ENCODE data around the gene IFIT5. TPM values are rescaled to one million over a fixed set of nuclear protein-coding genes. Genes with fewer than 3 reads are reported as not detected.

IFIT5 gene
- total RNA-seq, 2 donors from 2014 or later: 1.5 to 2.5 TPM

GRCh38 chr10:89379103-89379502, 35.3 kb upstream of the IFIT5 start:
- no peaks in the 10 kb centered on the region for H3K9me3 ChIP-seq (ENCODE audit: control insufficient read depth, low read length)
- H3K4me1 Mint-ChIP-seq: peaks cover 12% of the 10 kb centered on the region
- no peak for DNase-seq
- no peaks in the 10 kb centered on the region for H3K9me3 Mint-ChIP-seq
- no peak overlapping the region for H3K4me3 ChIP-seq (ENCODE audit: low read length)
- H3K36me3 Mint-ChIP-seq (ENCODE audit: low read depth): no peaks in the 10 kb centered on the region
- no peak overlapping the region for H3K9ac ChIP-seq (ENCODE audit: extremely low read depth, low read length, poor library complexity, severe bottlenecking)
- H3K4me3 Mint-ChIP-seq: no peak overlapping the region
- H3K27me3 ChIP-seq (ENCODE audit: control insufficient read depth, insufficient read depth, low read length, poor library complexity, severe bottlenecking): no peaks in the 10 kb centered on the region
- no peak overlapping the region for H3K27ac Mint-ChIP-seq
- TF ChIP-seq, protein P1, sequence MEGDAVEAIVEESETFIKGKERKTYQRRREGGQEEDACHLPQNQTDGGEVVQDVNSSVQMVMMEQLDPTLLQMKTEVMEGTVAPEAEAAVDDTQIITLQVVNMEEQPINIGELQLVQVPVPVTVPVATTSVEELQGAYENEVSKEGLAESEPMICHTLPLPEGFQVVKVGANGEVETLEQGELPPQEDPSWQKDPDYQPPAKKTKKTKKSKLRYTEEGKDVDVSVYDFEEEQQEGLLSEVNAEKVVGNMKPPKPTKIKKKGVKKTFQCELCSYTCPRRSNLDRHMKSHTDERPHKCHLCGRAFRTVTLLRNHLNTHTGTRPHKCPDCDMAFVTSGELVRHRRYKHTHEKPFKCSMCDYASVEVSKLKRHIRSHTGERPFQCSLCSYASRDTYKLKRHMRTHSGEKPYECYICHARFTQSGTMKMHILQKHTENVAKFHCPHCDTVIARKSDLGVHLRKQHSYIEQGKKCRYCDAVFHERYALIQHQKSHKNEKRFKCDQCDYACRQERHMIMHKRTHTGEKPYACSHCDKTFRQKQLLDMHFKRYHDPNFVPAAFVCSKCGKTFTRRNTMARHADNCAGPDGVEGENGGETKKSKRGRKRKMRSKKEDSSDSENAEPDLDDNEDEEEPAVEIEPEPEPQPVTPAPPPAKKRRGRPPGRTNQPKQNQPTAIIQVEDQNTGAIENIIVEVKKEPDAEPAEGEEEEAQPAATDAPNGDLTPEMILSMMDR (conservative IDR thresholded peaks at IDR 0.05): no peak
- H3K27ac ChIP-seq (ENCODE audit: low read depth, low read length): no peak overlapping the region
- no peaks in the 10 kb centered on the region for H3K4me1 ChIP-seq (ENCODE audit: control insufficient read depth, insufficient read depth, low read length)
- H3K27me3 Mint-ChIP-seq (ENCODE audit: insufficient read depth): no peaks in the 10 kb centered on the region
- no peaks in the 10 kb centered on the region for H3K36me3 ChIP-seq (ENCODE audit: control insufficient read depth, insufficient read depth, low read length)

DNA sequence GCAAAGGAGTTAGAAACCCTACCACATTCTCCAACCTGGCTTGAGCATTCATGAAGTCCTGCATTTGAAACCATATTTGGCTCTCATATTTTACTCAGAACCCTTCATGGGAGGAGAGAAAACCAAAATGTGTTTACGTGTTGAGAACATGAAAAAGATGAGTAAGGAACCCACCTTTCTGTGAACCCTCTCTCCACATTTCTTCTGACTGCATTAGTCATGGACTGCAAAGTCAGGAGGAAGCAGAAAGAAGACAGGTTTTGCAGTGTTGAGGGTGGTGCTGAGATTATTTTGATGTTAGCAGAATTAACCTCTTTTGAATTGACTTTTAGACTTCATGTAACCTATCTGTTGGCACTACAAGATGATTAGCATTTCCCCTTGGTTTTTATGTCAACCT, 31.6 kb upstream of the IFIT5 start:
- Histone ChIP-seq H3K27ac (ENCODE audit: low read depth, low read length) (no peak overlapping the region), H3K4me3 (ENCODE audit: low read length) (no peak overlapping the region), H3K4me1 (ENCODE audit: control insufficient read depth, insufficient read depth, low read length) (no peaks in the 10 kb centered on the region), H3K27me3 (ENCODE audit: control insufficient read depth, insufficient read depth, low read length, poor library complexity, severe bottlenecking) (no peaks in the 10 kb centered on the region), H3K9ac (ENCODE audit: extremely low read depth, low read length, poor library complexity, severe bottlenecking) (no peak overlapping the region), H3K36me3 (ENCODE audit: control insufficient read depth, insufficient read depth, low read length) (no peaks in the 10 kb centered on the region), H3K9me3 (ENCODE audit: control insufficient read depth, low read length) (no peaks in the 10 kb centered on the region)
- Mint-ChIP-seq H3K9me3 (no peaks in the 10 kb centered on the region), H3K36me3 (ENCODE audit: low read depth) (no peaks in the 10 kb centered on the region), H3K4me3 (no peak overlapping the region), H3K27me3 (ENCODE audit: insufficient read depth) (no peaks in the 10 kb centered on the region), H3K4me1 (peaks cover 34% of the 10 kb centered on the region), H3K27ac (no peak overlapping the region)
- 100% methylated on average over 1 of the region's 1 CpG; no CpG with 5 or more reads in 1 of the 2 experiments for whole genome bisulfite sequencing, 2 experiments (ENCODE audit: insufficient coverage in 1 of 2, insufficient read length in 1 of 2)
- no peak for DNase-seq
- TF ChIP-seq, protein P1 (conservative IDR thresholded peaks at IDR 0.05): no peak

DNA sequence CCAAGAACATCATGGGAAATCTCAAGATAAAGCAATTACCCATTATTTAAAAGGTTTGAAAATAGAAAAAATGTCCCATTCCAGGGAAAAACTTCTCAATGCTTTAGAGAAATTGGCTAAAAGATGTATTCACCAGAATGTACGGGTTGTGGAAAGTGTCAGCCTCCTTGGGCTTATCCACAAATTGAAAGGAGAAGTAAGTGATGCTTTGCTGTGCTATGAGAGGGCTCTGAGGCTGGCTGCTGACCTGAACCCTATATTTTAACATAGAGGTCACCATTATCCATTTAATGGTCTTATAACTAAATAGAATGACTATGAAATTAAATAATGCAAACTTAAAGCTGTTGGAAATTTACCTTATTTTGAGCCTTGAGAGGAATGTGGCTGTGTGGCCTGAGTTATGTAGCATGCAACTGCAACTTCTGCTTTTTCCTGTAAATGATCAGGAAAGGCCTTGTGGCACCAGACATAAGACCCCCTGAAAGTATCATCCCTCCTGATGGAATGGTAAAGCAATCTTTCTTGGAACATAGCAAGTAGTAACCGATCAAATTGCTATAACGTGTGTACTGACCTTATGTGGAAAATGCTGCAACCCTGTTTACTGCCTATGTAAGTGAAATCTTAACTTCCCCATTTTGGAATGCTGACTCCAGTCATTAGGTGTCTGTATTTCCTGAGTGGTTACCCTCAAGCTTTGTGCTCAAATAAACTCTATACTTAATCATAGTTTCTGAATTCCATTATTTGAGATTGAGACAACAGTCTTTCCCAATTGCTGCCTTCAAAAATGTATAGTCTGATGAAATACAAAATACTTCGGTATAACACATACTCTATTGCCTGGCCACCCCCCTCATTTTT, 29.7 kb upstream of the IFIT5 start:
- H3K27me3 Mint-ChIP-seq (ENCODE audit: insufficient read depth): no peaks in the 10 kb centered on the region
- Histone ChIP-seq H3K27ac (ENCODE audit: low read depth, low read length) (no peak overlapping the region), H3K36me3 (ENCODE audit: control insufficient read depth, insufficient read depth, low read length) (no peaks in the 10 kb centered on the region), H3K4me3 (ENCODE audit: low read length) (no peak overlapping the region), H3K9ac (ENCODE audit: extremely low read depth, low read length, poor library complexity, severe bottlenecking) (no peak overlapping the region), H3K27me3 (ENCODE audit: control insufficient read depth, insufficient read depth, low read length, poor library complexity, severe bottlenecking) (no peaks in the 10 kb centered on the region), H3K9me3 (ENCODE audit: control insufficient read depth, low read length) (no peaks in the 10 kb centered on the region), H3K4me1 (ENCODE audit: control insufficient read depth, insufficient read depth, low read length) (no peaks in the 10 kb centered on the region)
- DNase-seq: no peak
- no peaks in the 10 kb centered on the region for H3K36me3 Mint-ChIP-seq (ENCODE audit: low read depth)
- H3K4me3 Mint-ChIP-seq: no peak overlapping the region
- WGBS, 2 experiments (ENCODE audit: insufficient coverage in 1 of 2, insufficient read length in 1 of 2): 93 to 95% methylated on average over 4 of the region's 4 CpGs
- no peaks in the 10 kb centered on the region for H3K9me3 Mint-ChIP-seq
- H3K27ac Mint-ChIP-seq: no peak overlapping the region
- H3K4me1 Mint-ChIP-seq: peaks cover 26% of the 10 kb centered on the region
- TF ChIP-seq, protein P1 (conservative IDR thresholded peaks at IDR 0.05): no peak
